GM12878 (cell line): Measurements from ENCODE around the gene ADM. TPM values are rescaled to one million over a fixed set of nuclear protein-coding genes. Genes with fewer than 3 reads are reported as not detected.
A peak's percentile ranks its signal among the peaks of the same experiment; 100 is the strongest.

Experiments
- BMI1 ChIP-seq: fragments of 450-650 bp; IDR thresholded peaks from 2 replicates; pipeline ENCODE4 v1.6.1; 2016; ENCODE audit warnings: mild to moderate bottlenecking, moderate library complexity, borderline replicate concordance
- E2F4 ChIP-seq: IDR thresholded peaks from 2 replicates; pipeline ENCODE4 v1.6.1; 2012; ENCODE audit warnings: low read depth, low read length, improper control_type of control experiment
- EED ChIP-seq: sonication (generic); IDR thresholded peaks from 2 replicates; pipeline ENCODE4 v1.6.1; 2016; ENCODE audit warnings: antibody characterized with exemption, low read depth
- ETV6 ChIP-seq, 2 experiments: fragments of 450-650 bp in 1 of 2; IDR thresholded peaks in 1 of 2; conservative IDR thresholded peaks in 1 of 2; 2 replicates each; pipeline ENCODE4 v1.6.1; 2014; ENCODE audit warnings: antibody characterized with exemption in 1 of 2, borderline replicate concordance in 1 of 2, low read depth in 1 of 2, mild to moderate bottlenecking in 1 of 2, moderate library complexity in 1 of 2
- HCFC1 ChIP-seq: fragments of 150-350 bp; IDR thresholded peaks from 2 replicates; pipeline ENCODE4 v1.6.1; 2014; ENCODE audit warnings: low read length
- HDAC6 ChIP-seq: fragments of 200-600 bp; sonication (generic); IDR thresholded peaks from one replicate; pipeline ENCODE4 v1.8.0; 2017; ENCODE audit warnings: antibody characterized with exemption; ENCODE audit not compliant: unreplicated experiment
- HDGF ChIP-seq: fragments of 450-650 bp; IDR thresholded peaks from 2 replicates; pipeline ENCODE4 v1.6.1; 2016; ENCODE audit warnings: antibody characterized with exemption
- IKZF2 ChIP-seq, 2 experiments: fragments of 450-650 bp; IDR thresholded peaks; 2 replicates each; pipeline ENCODE4 v1.6.1; 2017; ENCODE audit warnings: mild to moderate bottlenecking in 2 of 2, moderate library complexity in 2 of 2
- NFYA ChIP-seq: IDR thresholded peaks from 2 replicates; pipeline ENCODE4 v1.6.1; 2011; ENCODE audit warnings: low read depth, mild to moderate bottlenecking, low read length, improper control_type of control experiment, borderline replicate concordance
- PBX3 ChIP-seq: IDR thresholded peaks from 2 replicates; pipeline ENCODE4 v1.6.1; 2011; ENCODE audit warnings: mild to moderate bottlenecking, low read depth, low read length, moderate library complexity; ENCODE audit not compliant: insufficient replicate concordance
- RAD51 ChIP-seq: fragments of 450-650 bp; IDR thresholded peaks from 2 replicates; pipeline ENCODE4 v1.6.1; 2016; ENCODE audit warnings: moderate library complexity, mild to moderate bottlenecking, inconsistent platforms
- SIN3A ChIP-seq: IDR thresholded peaks from 2 replicates; pipeline ENCODE4 v1.6.1; 2012; ENCODE audit warnings: low read depth, low read length, improper control_type of control experiment
- SMARCA5 ChIP-seq: fragments of 450-650 bp; IDR thresholded peaks from 2 replicates; pipeline ENCODE4 v1.6.1; 2017; ENCODE audit warnings: mild to moderate bottlenecking
- TARDBP ChIP-seq: IDR thresholded peaks from 2 replicates; pipeline ENCODE4 v1.6.1; 2016; ENCODE audit warnings: borderline replicate concordance
- TBL1XR1 ChIP-seq: IDR thresholded peaks from 2 replicates; pipeline ENCODE4 v1.6.1; 2012; ENCODE audit warnings: low read depth, low read length, improper control_type of control experiment
- ZNF592 ChIP-seq: fragments of 450-650 bp; IDR thresholded peaks from 2 replicates; pipeline ENCODE4 v1.6.1; 2017; ENCODE audit warnings: mild to moderate bottlenecking, moderate library complexity
- polyA plus RNA-seq, 11 experiments: library from polyadenylated mRNA; depleted of rRNA in 4 of 11; unstranded in 6 of 11; stranded (reverse) in 5 of 11; fragments of >200 nt; fragmentation: Nextera tagmentation in 4 of 11; fragmentation: Illumina TruSeq in 1 of 11; extraction: Ambion mirVana in 4 of 11; extraction: Trizol in 1 of 11; gene quantifications; 1 replicate in 1 of 11; 2 replicates in 10 of 11; pipeline versions ENCODE4 v1.2.1 to v1.2.3, GENCODE V29; 2011 to 2016; ENCODE audit warnings: inconsistent platforms in 2 of 11, missing spikeins in 2 of 11, low read depth in 1 of 11
- total RNA-seq, 4 experiments: library from RNA; depleted of rRNA in 3 of 4; stranded (reverse); fragments of >200 nt in 3 of 4; fragmentation: Illumina TruSeq in 1 of 4; extraction: Trizol in 1 of 4; gene quantifications; 2 replicates each; pipeline versions ENCODE4 v1.2.1 to v1.2.3, GENCODE V29; 2013 to 2021
- TF ChIP-seq, protein P1 (sequence below): IDR thresholded peaks from 2 replicates; pipeline ENCODE4 v1.6.1; 2011; ENCODE audit warnings: low read depth, mild to moderate bottlenecking, low read length, moderate library complexity, borderline replicate concordance; ENCODE audit errors: extremely low read depth
- TF ChIP-seq, protein P2 (sequence below): IDR thresholded peaks from 2 replicates; pipeline ENCODE4 v1.6.1; 2011; ENCODE audit warnings: low read depth, low read length, improper control_type of control experiment, borderline replicate concordance
- TF ChIP-seq, protein P3 (sequence below): fragments of 450-650 bp; IDR thresholded peaks from 2 replicates; pipeline ENCODE4 v1.6.1; 2017; ENCODE audit warnings: mild to moderate bottlenecking, low read depth, inconsistent platforms; ENCODE audit not compliant: poor library complexity, severe bottlenecking

The ADM gene
- total and polyA plus RNA-seq, 10 of the 15 experiments (the other 5 are each of a cell fraction or from before 2014, with no cell fraction given) = 0.11 to 4.2 (median 0.21) TPM; not detected in 7

- TF ChIP-seq NFYA (no peak), HDGF (peak; percentile 89), ZNF592 (no peak), TARDBP (no peak), RAD51 (no peak), ETV6 (conservative IDR thresholded peaks at IDR 0.05 in 1 of 2, IDR thresholded peaks at IDR 0.05 in 1 of 2; ENCODE audit: borderline replicate concordance in 1 of 2, low read depth in 1 of 2) (peak in 1 of 2 experiments; percentile 21; a peak in 1 of 4 replicates), SMARCA5 (peak; percentile 52; the same call in 1 of the 2 replicates), EED (no peak; the same call in 1 of the 2 replicates), E2F4 (no peak), SIN3A (no peak), HDAC6 (no peak), BMI1 (no peak), IKZF2 (IDR thresholded peaks at IDR 0.05) (peak; percentile 61 to 74; a peak in 1 of 4 replicates), PBX3 (no peak), HCFC1 (0 out of 2 replicates have a peak, but pooled peaks have one; percentile 11), TBL1XR1 (peak; percentile 68; the same call in 1 of the 2 replicates)
- TF ChIP-seq, protein P1, sequence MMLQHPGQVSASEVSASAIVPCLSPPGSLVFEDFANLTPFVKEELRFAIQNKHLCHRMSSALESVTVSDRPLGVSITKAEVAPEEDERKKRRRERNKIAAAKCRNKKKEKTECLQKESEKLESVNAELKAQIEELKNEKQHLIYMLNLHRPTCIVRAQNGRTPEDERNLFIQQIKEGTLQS = no peak
- TF ChIP-seq, protein P2, sequence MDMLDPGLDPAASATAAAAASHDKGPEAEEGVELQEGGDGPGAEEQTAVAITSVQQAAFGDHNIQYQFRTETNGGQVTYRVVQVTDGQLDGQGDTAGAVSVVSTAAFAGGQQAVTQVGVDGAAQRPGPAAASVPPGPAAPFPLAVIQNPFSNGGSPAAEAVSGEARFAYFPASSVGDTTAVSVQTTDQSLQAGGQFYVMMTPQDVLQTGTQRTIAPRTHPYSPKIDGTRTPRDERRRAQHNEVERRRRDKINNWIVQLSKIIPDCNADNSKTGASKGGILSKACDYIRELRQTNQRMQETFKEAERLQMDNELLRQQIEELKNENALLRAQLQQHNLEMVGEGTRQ = no peak
- TF ChIP-seq, protein P3, sequence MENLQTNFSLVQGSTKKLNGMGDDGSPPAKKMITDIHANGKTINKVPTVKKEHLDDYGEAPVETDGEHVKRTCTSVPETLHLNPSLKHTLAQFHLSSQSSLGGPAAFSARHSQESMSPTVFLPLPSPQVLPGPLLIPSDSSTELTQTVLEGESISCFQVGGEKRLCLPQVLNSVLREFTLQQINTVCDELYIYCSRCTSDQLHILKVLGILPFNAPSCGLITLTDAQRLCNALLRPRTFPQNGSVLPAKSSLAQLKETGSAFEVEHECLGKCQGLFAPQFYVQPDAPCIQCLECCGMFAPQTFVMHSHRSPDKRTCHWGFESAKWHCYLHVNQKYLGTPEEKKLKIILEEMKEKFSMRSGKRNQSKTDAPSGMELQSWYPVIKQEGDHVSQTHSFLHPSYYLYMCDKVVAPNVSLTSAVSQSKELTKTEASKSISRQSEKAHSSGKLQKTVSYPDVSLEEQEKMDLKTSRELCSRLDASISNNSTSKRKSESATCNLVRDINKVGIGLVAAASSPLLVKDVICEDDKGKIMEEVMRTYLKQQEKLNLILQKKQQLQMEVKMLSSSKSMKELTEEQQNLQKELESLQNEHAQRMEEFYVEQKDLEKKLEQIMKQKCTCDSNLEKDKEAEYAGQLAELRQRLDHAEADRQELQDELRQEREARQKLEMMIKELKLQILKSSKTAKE = no peak
These were observed 2.7 kb downstream of the ADM start (continued) for GRCh38 chr11:10307400-10308200.
